Activated CD4-positive, alpha-beta T cell treated with anti-CD3 and anti-CD28 coated beads, Interleukin-2, amount 50 U/mL, for 24 hours (primary cell): ENCODE results near the gene USP50.
"Not testable (repeated sequence)": the region's sequence is repeated elsewhere in the genome, so short reads cannot be mapped to it uniquely, and the experiment has no call there.

Experiments used
- DNase-seq, 2 donors: peaks; one replicate each; pipeline ENCODE4 v3.0.0-alpha.2; 2020; ENCODE audit warnings: low read depth in 1 of 2, low spot score in 1 of 2

The USP50 gene

GRCh38 chr15:50505656-50506055, 40.8 kb downstream of the USP50 start:
- DNase-seq, result not testable (repeated sequence)

- DNase-seq, result no peak
Observed at GRCh38 chr15:50503144-50503543, 43.3 kb downstream of the USP50 start.

GRCh38 chr15:50501815-50502214, 44.7 kb downstream of the USP50 start:
- DNase-seq, result no peak

DNA sequence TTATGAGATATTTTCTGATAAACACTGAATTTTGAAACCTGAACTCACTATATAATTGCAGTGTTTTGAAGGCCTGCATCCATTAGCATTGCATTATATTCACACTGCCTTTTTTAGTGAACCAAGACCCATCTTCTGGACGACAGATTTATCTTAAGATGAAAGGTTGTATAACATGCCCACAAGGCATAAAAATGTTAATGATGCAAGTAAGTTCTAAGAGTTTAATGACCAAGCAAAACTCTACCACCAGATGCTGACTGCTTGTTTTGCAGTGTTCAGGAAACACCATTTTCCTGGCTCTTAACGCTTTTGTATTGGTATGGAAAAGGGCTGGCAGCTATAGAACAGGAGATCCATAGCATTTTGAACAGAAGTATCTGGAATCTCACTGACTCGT, 46.1 kb downstream of the USP50 start:
- DNase-seq, result no peak

DNA sequence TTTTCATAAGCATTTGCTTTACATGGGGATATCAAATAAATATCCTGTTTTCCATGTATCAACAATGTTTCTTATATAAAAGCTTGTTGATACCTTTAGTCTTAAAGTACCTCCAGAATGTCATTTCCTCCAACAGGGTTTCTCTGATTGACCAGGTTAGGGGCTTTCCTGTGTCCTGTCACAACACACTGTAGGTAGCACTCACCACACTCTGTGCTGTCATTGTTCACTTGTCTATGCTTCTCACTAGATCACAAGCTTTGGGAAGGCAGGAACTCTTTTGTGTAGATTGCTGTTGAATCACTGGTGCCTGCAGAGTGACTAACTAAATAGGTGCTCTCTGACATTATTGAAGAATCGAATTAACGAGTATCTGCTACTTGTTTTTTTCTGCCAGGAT, 49.8 kb downstream of the USP50 start:
- DNase-seq, result no peak

GRCh38 chr15:50494547-50494946, 51.9 kb downstream of the USP50 start:
- not testable (repeated sequence) for DNase-seq

- DNase-seq, result no peak
Observed at GRCh38 chr15:50493625-50494024, 52.8 kb downstream of the USP50 start.

DNA sequence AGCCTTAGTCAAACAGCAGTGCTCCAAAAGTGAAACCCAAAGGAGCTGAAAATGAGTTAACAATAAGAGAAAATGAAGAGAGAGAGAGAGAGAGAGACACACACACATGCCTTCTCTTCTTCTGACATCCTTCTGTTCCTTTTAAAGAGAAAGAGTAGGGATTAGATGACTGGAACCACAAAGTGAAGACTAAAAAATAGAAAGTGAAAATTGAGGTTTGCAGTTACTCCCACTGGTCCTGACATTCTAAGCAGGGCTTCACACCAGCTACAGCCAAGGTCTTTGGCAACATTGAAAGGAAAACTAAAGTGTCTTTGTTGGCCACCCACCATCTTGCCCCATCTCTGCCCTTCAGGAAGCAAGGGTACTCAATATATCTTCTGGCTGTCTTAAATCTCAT, 59.2 kb downstream of the USP50 start:
- DNase-seq, result no peak

DNA sequence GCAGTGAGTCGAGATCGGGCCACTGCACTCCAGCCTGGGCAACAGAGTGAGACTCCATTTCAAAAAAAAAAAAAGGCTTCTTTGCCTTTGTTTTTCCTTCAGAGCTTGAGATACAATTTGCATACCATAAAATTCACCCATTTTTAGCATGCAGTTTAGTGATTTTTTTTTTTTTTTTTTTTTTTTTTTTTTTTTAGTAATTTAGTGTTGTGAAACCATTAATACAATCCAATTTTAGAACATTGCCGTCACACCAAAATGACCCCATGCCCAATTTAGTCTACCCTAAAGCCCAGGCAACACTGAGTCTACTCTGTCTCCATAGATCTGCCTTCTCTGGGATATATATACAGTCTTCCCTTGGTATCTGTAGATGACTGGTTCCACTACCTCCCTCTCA, 61.1 kb downstream of the USP50 start:
- no peak for DNase-seq

DNA sequence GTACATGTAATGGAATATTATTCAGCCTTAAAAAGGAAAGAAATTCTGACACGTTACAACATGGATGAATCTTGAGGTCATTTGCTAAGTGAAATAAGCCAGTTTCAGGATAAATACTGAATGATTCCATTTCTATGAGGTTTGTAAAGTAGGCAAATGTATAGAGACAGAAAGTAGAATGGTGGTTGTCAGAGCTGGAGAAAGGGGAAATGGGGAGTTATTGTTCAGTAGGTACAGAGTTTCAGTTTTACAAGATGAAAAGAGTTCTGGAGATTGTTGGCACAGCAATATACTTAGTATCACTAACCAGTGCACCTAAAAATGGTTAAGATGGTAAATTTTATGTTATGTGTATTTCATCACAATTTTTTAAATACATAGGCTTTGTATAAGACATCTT, 61.7 kb downstream of the USP50 start:
- DNase-seq, result no peak

- no peak for DNase-seq
Observed at GRCh38 chr15:50476143-50476542, 70.3 kb downstream of the USP50 start.

GRCh38 chr15:50471072-50471471, 75.4 kb downstream of the USP50 start:
- DNase-seq, result no peak

GRCh38 chr15:50463423-50464358, 82.8 kb downstream of the USP50 start:
- DNase-seq, result no peak

DNA sequence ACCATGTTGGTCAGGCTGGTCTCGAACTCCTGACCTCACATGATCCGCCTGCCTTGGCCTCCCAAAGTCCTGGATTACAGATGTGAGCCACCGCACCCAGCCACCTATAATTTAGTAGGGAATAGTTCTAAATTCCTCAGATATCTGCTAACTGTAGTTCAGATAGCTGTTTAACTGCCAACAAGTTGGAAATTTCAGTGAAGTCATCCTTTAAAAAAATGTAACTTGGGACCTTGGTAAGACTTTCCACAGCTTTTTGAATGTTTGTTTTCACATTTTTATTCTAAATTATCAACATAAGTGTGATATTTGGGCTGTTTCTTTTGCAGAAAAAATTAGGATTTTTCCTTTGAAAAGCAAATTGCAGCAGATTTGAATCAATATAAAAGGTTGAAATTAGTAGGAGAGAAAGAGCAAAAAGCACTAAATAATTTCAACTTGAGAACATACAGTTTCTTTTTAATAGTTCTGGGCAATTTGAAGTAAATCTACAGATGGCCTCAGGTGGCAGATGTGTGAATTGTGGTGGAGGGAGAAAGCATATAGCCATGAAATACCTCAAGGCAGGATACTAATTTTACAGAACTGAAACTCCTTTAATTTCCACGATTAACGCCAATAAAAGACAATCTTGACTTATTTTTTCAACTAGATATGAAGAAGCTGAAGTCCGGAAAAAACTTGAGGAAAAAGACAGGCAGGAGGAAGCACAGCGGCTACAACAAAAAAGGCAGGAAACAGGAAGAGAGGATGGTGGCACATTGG, 87.9 kb downstream of the USP50 start:
- DNase-seq, result no peak

GRCh38 chr15:50452927-50453326, 93.5 kb downstream of the USP50 start:
- DNase-seq, result no peak
